Uterus (tissue), 2 donors: ENCODE measurements around the gene KCNE2.

Source experiments
- CTCF ChIP-seq, 4 experiments: fragments of 200-600 bp in 2 of 4; fragments of 450-650 bp in 2 of 4; sonication (generic) in 2 of 4; IDR thresholded peaks; one replicate each; pipeline ENCODE4 v1.5.1; 2016 to 2019; ENCODE audit warnings: antibody characterized with exemption in 4 of 4, mild to moderate bottlenecking in 2 of 4, moderate library complexity in 1 of 4
- POLR2A ChIP-seq, 2 donors: fragments of 450-650 bp; IDR thresholded peaks; one replicate each; pipeline ENCODE4 v1.6.1; 2016; ENCODE audit warnings: antibody characterized with exemption in 2 of 2, mild to moderate bottlenecking in 1 of 2, moderate library complexity in 1 of 2

- no peak for TF ChIP-seq POLR2A (IDR thresholded peaks at IDR 0.05)
- no peak for TF ChIP-seq CTCF (IDR thresholded peaks at IDR 0.05)
Measured at GRCh38 chr21:34340061-34340460, 23.7 kb upstream of the KCNE2 start.
